ENCODE data around the gene RNF220.

Gene RNF220

DNA sequence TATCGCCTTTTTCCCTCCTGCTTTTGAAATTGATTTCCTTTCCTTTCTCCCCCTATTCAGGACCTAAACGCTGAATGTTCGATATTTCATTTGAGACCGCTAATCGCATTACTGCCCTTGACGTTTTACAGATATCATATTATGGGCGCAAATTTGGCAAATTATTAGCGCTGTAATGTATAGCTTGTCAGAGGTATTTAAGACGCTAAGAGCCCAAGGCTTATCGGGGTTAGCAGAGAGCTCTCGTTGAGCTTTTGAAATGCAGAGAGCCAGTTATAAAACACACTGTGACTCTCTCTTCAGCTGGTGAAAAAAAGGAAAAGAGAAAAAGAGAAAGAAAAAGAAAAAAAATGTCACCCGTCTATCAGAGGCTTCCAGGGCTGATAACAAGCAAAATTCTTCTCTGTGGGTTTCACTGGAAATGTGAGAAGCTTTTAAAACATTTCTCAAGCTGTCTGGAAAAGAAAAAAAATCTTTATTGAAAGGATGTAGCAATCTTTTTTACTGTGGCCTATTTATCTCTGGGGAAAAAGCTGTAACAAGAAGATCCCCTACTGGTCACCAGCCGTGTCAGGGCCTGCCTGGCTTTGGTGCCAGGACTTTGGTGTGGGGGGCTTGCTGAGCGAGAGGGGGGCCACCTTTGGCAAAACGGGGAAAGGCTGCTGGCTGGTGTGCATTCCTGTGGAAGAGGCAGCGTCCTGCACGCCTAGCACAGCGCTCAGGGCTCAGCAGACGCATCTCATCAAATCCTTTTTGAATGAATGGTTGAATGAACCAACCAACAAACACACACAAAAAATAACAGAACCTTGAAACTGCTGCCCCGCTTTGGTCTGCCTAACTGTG lies 119.8 kb downstream of the RNF220 start:
- H3K27ac ChIP-seq (ENCODE audit: low read depth, low read length, poor library complexity, severe bottlenecking): no peak overlapping the region
- no peaks in the 10 kb centered on the region for H4K20me1 ChIP-seq (ENCODE audit: insufficient read depth, low read length)
- no peaks in the 10 kb centered on the region for H3K4me1 ChIP-seq (ENCODE audit: insufficient read depth, low read length, severe bottlenecking)
- H3K9me2 ChIP-seq (ENCODE audit: low read depth, low read length): no peaks in the 10 kb centered on the region
- H3K9me3 ChIP-seq (ENCODE audit: low read length): no peaks in the 10 kb centered on the region
- no peaks in the 10 kb centered on the region for H3F3A ChIP-seq (ENCODE audit: insufficient read depth, low read length)
- no peaks in the 10 kb centered on the region for H3K79me2 ChIP-seq (ENCODE audit: insufficient read depth, low read length)
- H3K9ac ChIP-seq (ENCODE audit: low read length): no peak overlapping the region
- no peak overlapping the region for H3K4me3 ChIP-seq (ENCODE audit: low read depth, low read length, poor library complexity, severe bottlenecking)
- H3K4me2 ChIP-seq (ENCODE audit: low read length): no peak overlapping the region
- no peak overlapping the region for H2AFZ ChIP-seq (ENCODE audit: low read length)
- no peaks in the 10 kb centered on the region for H3K27me3 ChIP-seq (ENCODE audit: insufficient read depth, low read length)
- TF ChIP-seq, protein P1, sequence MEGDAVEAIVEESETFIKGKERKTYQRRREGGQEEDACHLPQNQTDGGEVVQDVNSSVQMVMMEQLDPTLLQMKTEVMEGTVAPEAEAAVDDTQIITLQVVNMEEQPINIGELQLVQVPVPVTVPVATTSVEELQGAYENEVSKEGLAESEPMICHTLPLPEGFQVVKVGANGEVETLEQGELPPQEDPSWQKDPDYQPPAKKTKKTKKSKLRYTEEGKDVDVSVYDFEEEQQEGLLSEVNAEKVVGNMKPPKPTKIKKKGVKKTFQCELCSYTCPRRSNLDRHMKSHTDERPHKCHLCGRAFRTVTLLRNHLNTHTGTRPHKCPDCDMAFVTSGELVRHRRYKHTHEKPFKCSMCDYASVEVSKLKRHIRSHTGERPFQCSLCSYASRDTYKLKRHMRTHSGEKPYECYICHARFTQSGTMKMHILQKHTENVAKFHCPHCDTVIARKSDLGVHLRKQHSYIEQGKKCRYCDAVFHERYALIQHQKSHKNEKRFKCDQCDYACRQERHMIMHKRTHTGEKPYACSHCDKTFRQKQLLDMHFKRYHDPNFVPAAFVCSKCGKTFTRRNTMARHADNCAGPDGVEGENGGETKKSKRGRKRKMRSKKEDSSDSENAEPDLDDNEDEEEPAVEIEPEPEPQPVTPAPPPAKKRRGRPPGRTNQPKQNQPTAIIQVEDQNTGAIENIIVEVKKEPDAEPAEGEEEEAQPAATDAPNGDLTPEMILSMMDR (IDR thresholded peaks at IDR 0.05; ENCODE audit: low read length): no peak
- no peak for TF ChIP-seq EZH2 (IDR thresholded peaks at IDR 0.05; ENCODE audit: borderline replicate concordance, low read length)
- H3K36me3 ChIP-seq (ENCODE audit: insufficient read depth, low read length): no peaks in the 10 kb centered on the region

DNA sequence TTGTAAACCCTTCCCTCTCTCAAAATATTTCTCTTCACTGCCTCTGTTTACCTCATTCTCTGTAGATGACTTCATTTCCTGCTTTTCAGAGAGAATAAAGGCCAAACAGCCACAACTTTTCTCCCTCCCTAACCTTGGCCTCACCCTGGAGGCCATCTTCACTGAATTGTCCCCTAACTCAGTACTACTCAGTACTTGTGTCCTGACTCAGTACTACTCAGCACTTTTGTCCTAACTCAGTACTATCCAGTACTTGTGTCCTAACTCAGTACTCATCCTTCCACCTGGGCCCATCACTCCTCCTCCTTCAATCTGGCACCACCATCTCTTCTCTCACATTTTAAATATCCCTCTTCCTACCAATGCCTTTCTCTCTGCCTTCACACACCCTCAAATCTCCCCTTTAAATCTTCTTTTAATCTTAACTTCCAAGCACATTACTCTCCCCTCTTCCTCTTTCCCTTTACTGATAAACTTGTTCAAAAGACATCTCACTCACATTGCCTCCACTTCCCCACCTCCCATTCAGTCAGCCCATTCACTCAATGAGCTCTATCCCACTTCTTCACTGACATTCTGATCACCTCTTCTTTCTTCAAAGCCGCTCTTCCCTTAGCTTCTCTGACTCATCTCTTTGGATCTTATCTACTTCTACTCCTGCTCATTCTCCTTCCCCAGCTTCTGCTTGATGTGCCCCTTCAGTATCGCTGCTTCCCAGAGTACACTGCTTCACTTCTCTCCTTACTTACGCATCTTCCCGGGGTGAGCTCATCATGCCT lies 121.4 kb downstream of the RNF220 start:
- Histone ChIP-seq H3K9ac (ENCODE audit: low read length) (no peak overlapping the region), H3F3A (ENCODE audit: insufficient read depth, low read length) (no peaks in the 10 kb centered on the region), H3K9me2 (ENCODE audit: low read depth, low read length) (no peaks in the 10 kb centered on the region), H3K4me1 (ENCODE audit: insufficient read depth, low read length, severe bottlenecking) (no peaks in the 10 kb centered on the region), H3K27me3 (ENCODE audit: insufficient read depth, low read length) (no peaks in the 10 kb centered on the region), H3K36me3 (ENCODE audit: insufficient read depth, low read length) (no peaks in the 10 kb centered on the region), H4K20me1 (ENCODE audit: insufficient read depth, low read length) (no peaks in the 10 kb centered on the region), H3K79me2 (ENCODE audit: insufficient read depth, low read length) (no peaks in the 10 kb centered on the region), H3K9me3 (ENCODE audit: low read length) (no peaks in the 10 kb centered on the region), H2AFZ (ENCODE audit: low read length) (no peak overlapping the region), H3K27ac (ENCODE audit: low read depth, low read length, poor library complexity, severe bottlenecking) (no peak overlapping the region), H3K4me2 (ENCODE audit: low read length) (no peak overlapping the region), H3K4me3 (ENCODE audit: low read depth, low read length, poor library complexity, severe bottlenecking) (no peak overlapping the region)
- no peak for TF ChIP-seq EZH2 (IDR thresholded peaks at IDR 0.05; ENCODE audit: borderline replicate concordance, low read length)
- TF ChIP-seq, protein P1 (IDR thresholded peaks at IDR 0.05; ENCODE audit: low read length): no peak

DNA sequence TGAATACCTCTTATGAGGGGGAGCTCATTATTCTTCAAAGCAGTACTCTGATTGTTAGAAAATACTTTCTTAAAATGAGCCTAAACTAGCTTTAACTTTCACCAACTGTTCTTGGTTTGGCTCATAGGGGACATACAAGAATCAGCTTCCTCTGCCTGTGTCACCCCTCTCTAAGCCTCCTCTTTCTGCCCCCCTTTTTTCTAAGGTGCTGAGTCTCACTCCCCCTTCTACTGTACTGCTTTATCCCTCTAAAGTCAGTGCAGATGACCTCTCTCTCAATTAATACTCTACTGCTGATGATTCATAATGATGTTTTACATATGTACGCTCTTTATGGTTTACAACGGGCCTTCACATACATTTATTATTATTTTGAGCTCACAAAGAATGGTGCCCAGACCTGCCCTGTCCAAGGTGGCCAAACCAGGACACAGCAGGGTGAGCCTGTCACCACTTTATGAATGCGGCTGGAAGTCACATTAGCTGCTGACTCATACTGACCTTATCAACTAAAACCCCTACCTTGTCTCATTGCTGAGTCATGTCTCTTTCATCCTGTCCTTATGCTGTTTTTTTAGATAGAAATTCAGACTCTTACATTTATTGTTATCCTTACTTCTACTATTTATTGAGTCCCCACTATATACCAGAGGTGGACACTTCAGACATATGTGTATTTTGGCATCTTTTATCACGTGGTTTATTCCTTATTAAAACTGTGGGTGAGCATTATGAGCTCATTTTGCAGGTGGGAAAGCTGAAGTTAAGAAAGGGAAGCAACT lies 126.9 kb downstream of the RNF220 start:
- TF ChIP-seq, protein P1 (IDR thresholded peaks at IDR 0.05; ENCODE audit: low read length): no peak
- TF ChIP-seq EZH2 (IDR thresholded peaks at IDR 0.05; ENCODE audit: borderline replicate concordance, low read length): no peak
- H3K27ac ChIP-seq (ENCODE audit: low read depth, low read length, poor library complexity, severe bottlenecking): no peak overlapping the region
- H3K4me1 ChIP-seq (ENCODE audit: insufficient read depth, low read length, severe bottlenecking): no peaks in the 10 kb centered on the region
- no peaks in the 10 kb centered on the region for H3K79me2 ChIP-seq (ENCODE audit: insufficient read depth, low read length)
- no peaks in the 10 kb centered on the region for H3K9me3 ChIP-seq (ENCODE audit: low read length)
- no peak overlapping the region for H3K9ac ChIP-seq (ENCODE audit: low read length)
- no peak overlapping the region for H3K4me2 ChIP-seq (ENCODE audit: low read length)
- H3K9me2 ChIP-seq (ENCODE audit: low read depth, low read length): no peaks in the 10 kb centered on the region
- no peaks in the 10 kb centered on the region for H3K36me3 ChIP-seq (ENCODE audit: insufficient read depth, low read length)
- H3K4me3 ChIP-seq (ENCODE audit: low read depth, low read length, poor library complexity, severe bottlenecking): no peak overlapping the region
- no peaks in the 10 kb centered on the region for H3F3A ChIP-seq (ENCODE audit: insufficient read depth, low read length)
- no peaks in the 10 kb centered on the region for H4K20me1 ChIP-seq (ENCODE audit: insufficient read depth, low read length)
- H3K27me3 ChIP-seq (ENCODE audit: insufficient read depth, low read length): peaks cover 5% of the 10 kb centered on the region; the same call in 1 of the 2 replicates
- H2AFZ ChIP-seq (ENCODE audit: low read length): no peak overlapping the region
